BE2C (cell line): Measurements from ENCODE around the gene NLGN2.

Experiments used
- DNase-seq: peaks from one replicate; pipeline ENCODE4 v3.0.0-alpha.2; 2020
- H3K27me3 ChIP-seq: fragments of 250-450 bp; sonication (Bioruptor Pico); 2 replicates; pipeline ENCODE4 v1.5.1; 2020; ENCODE audit warnings: mild to moderate bottlenecking
- H3K36me3 ChIP-seq: fragments of 250-450 bp; sonication (Bioruptor Pico); 2 replicates; pipeline ENCODE4 v1.5.1; 2020; ENCODE audit warnings: mild to moderate bottlenecking
- H3K4me1 ChIP-seq: fragments of 250-450 bp; sonication (Bioruptor Pico); 2 replicates; pipeline ENCODE4 v1.5.1; 2020
- H3K4me3 ChIP-seq: 2 replicates; pipeline ENCODE4 v1.5.1; 2011; ENCODE audit warnings: low read depth, low read length
- H3K9me3 ChIP-seq: fragments of 250-450 bp; sonication (Bioruptor Pico); 2 replicates; pipeline ENCODE4 v1.5.1; 2020
- TF ChIP-seq, protein P1 (sequence below): IDR thresholded peaks from 2 replicates; pipeline ENCODE4 v1.5.1; 2012; ENCODE audit warnings: mild to moderate bottlenecking, low read depth, low read length

Gene NLGN2

DNA sequence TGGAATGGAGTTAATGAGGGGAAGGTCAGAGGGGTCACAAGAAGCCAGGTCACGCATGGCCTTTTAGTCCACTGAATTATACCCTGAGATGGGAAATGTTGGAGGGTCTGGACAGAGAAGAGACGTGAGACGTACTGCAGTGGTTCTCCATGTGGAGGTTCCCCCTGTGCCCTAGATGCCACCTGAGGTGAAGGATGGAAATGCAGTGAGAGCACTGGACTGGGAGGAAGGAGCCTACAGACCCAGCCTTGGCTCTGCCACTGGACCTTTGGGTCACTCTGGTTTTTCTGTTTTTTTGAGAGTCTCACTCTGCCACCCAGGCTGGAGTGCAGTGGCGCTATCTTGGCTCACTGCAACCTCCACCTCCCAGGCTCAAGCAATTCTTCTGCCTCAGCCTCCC lies 11.5 kb upstream of the NLGN2 start:
- TF ChIP-seq, protein P1, sequence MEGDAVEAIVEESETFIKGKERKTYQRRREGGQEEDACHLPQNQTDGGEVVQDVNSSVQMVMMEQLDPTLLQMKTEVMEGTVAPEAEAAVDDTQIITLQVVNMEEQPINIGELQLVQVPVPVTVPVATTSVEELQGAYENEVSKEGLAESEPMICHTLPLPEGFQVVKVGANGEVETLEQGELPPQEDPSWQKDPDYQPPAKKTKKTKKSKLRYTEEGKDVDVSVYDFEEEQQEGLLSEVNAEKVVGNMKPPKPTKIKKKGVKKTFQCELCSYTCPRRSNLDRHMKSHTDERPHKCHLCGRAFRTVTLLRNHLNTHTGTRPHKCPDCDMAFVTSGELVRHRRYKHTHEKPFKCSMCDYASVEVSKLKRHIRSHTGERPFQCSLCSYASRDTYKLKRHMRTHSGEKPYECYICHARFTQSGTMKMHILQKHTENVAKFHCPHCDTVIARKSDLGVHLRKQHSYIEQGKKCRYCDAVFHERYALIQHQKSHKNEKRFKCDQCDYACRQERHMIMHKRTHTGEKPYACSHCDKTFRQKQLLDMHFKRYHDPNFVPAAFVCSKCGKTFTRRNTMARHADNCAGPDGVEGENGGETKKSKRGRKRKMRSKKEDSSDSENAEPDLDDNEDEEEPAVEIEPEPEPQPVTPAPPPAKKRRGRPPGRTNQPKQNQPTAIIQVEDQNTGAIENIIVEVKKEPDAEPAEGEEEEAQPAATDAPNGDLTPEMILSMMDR: no peak
- no peaks in the 10 kb centered on the region for H3K36me3 ChIP-seq
- H3K4me1 ChIP-seq: no peaks in the 10 kb centered on the region
- no peak overlapping the region for H3K4me3 ChIP-seq
- H3K27me3 ChIP-seq: no peaks in the 10 kb centered on the region
- H3K9me3 ChIP-seq: no peaks in the 10 kb centered on the region
- no peak for DNase-seq

DNA sequence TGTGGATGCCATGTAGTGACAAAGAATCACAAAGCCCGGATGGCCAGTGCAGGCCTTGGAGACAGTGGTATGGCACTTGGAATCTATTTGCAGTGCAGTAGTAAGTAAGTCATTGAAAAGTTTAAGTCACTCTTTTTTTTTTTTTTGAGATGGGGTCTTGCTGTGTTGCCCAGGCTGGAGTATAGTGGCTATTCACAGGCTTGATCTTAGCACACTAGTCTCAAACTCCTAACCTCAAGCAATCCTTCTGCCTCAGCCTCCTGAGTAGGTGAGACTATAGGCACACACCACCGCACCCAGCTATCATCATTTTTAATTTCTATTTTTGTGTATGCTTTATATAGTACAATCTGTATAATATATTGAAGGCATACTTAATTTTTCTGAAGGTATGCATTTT lies 9.0 kb upstream of the NLGN2 start:
- no peak overlapping the region for H3K4me3 ChIP-seq
- H3K36me3 ChIP-seq: no peaks in the 10 kb centered on the region
- TF ChIP-seq, protein P1: no peak
- H3K9me3 ChIP-seq: no peaks in the 10 kb centered on the region
- DNase-seq: no peak
- H3K27me3 ChIP-seq: no peaks in the 10 kb centered on the region
- no peaks in the 10 kb centered on the region for H3K4me1 ChIP-seq

- TF ChIP-seq, protein P1: no peak
- no peaks in the 10 kb centered on the region for H3K9me3 ChIP-seq
- no peaks in the 10 kb centered on the region for H3K27me3 ChIP-seq
- H3K4me1 ChIP-seq: no peaks in the 10 kb centered on the region
- H3K36me3 ChIP-seq: no peaks in the 10 kb centered on the region
- DNase-seq: peak; percentile 61
- H3K4me3 ChIP-seq: peak overlapping the region; percentile 65
Observed at GRCh38 chr17:7403043-7403726, 4.5 kb upstream of the NLGN2 start.

GRCh38 chr17:7403727-7403976 lies 4.0 kb upstream of the NLGN2 start:
- no peaks in the 10 kb centered on the region for H3K27me3 ChIP-seq
- no peaks in the 10 kb centered on the region for H3K36me3 ChIP-seq
- TF ChIP-seq, protein P1: no peak
- H3K9me3 ChIP-seq: no peaks in the 10 kb centered on the region
- no peak for DNase-seq
- H3K4me3 ChIP-seq: peak overlapping the region; percentile 65
- H3K4me1 ChIP-seq: no peaks in the 10 kb centered on the region

GRCh38 chr17:7403977-7404736 lies 3.5 kb upstream of the NLGN2 start, which contains the start of gene TMEM256:
Gene TMEM256 (minus strand): TSS chr17:7404097. CDS start chr17:7404084, 13 bp downstream.
- no peaks in the 10 kb centered on the region for H3K27me3 ChIP-seq
- no peaks in the 10 kb centered on the region for H3K9me3 ChIP-seq
- peak; percentile 94 for DNase-seq
- TF ChIP-seq, protein P1: no peak
- H3K4me1 ChIP-seq: no peaks in the 10 kb centered on the region
- peak within 1 kb of the TSS; percentile 65 for H3K4me3 ChIP-seq
- H3K36me3 ChIP-seq: no peaks in the 10 kb centered on the region

DNA sequence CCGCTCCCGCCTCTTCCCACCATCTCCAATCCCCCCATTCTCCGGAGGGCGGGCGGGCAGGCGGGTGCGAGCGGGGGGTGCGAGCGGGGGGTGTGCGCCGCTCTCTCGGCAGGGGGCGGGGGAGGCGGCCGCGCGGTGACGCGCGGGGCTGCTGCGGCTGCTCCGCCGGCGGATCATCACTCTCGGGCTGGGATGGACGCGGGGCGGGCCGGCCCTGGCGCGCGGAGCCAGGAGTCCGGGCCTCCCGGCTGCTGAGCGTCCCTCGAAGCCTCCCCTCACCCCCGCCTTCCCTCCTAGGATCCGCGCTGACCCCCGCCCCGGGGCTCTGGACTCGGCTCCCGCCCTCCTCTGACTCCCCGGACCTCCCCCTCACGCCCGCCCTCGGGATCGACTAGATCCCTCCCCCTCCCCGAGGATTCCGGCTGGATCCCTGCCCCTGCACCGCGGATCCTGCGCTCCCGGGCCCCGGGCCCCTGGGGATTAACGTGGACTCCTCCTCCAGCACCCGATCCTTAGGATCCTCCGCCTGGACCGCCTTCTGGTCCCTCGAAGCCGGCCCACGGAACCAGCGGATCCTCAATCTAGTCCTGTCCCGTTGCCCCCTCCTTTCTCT lies 2.8 kb upstream of the NLGN2 start:
- H3K9me3 ChIP-seq: no peaks in the 10 kb centered on the region
- H3K4me3 ChIP-seq: peak overlapping the region; percentile 49
- DNase-seq: no peak
- H3K27me3 ChIP-seq: no peaks in the 10 kb centered on the region
- no peaks in the 10 kb centered on the region for H3K36me3 ChIP-seq
- H3K4me1 ChIP-seq: no peaks in the 10 kb centered on the region
- TF ChIP-seq, protein P1: no peak
